ENCODE data around the gene C17orf100. TPM values are rescaled to one million over a fixed set of nuclear protein-coding genes. Genes with fewer than 3 reads are reported as not detected.
"Not testable (repeated sequence)": the region's sequence is repeated elsewhere in the genome, so short reads cannot be mapped to it uniquely, and the experiment has no call there.

C17orf100 gene
- total RNA-seq, 2 donors from 2014 or later = 1.1 to 3.0 TPM

GRCh38 chr17:6684881-6685767 is 33.6 kb downstream of the C17orf100 start:
- H3K4me1 Mint-ChIP-seq = no peaks in the 10 kb centered on the region
- no peak overlapping the region for H3K27ac Mint-ChIP-seq
- no peak for ATAC-seq (replicated peaks)
- no peak overlapping the region for H3K4me3 Mint-ChIP-seq
- no peaks in the 10 kb centered on the region for H3K9me3 Mint-ChIP-seq
- H3K36me3 Mint-ChIP-seq (ENCODE audit: low read depth) = no peaks in the 10 kb centered on the region
- H3K27me3 Mint-ChIP-seq = peaks cover 23% of the 10 kb centered on the region

GRCh38 chr17:6686026-6686425 is 34.5 kb downstream of the C17orf100 start:
- ATAC-seq (replicated peaks) = no peak
- no peak overlapping the region for H3K27ac Mint-ChIP-seq
- no peaks in the 10 kb centered on the region for H3K9me3 Mint-ChIP-seq
- H3K4me3 Mint-ChIP-seq = no peak overlapping the region
- no peaks in the 10 kb centered on the region for H3K36me3 Mint-ChIP-seq (ENCODE audit: low read depth)
- H3K4me1 Mint-ChIP-seq = no peaks in the 10 kb centered on the region
- peaks cover 25% of the 10 kb centered on the region for H3K27me3 Mint-ChIP-seq

- no peak overlapping the region for H3K27ac Mint-ChIP-seq
- no peaks in the 10 kb centered on the region for H3K4me1 Mint-ChIP-seq
- peaks cover 36% of the 10 kb centered on the region for H3K27me3 Mint-ChIP-seq
- H3K36me3 Mint-ChIP-seq (ENCODE audit: low read depth) = no peaks in the 10 kb centered on the region
- no peak for ATAC-seq (replicated peaks)
- no peak overlapping the region for H3K4me3 Mint-ChIP-seq
- H3K9me3 Mint-ChIP-seq = no peaks in the 10 kb centered on the region
Observed at GRCh38 chr17:6688944-6689343, 37.4 kb downstream of the C17orf100 start.

GRCh38 chr17:6690641-6691040 is 39.1 kb downstream of the C17orf100 start:
- Mint-ChIP-seq H3K4me3 (no peak overlapping the region), H3K27me3 (peaks cover 42% of the 10 kb centered on the region), H3K9me3 (no peaks in the 10 kb centered on the region), H3K4me1 (no peaks in the 10 kb centered on the region), H3K36me3 (ENCODE audit: low read depth) (no peaks in the 10 kb centered on the region), H3K27ac (no peak overlapping the region)
- no peak for ATAC-seq (replicated peaks)

GRCh38 chr17:6691546-6691945 is 40.0 kb downstream of the C17orf100 start:
- no peaks in the 10 kb centered on the region for H3K4me1 Mint-ChIP-seq
- H3K27me3 Mint-ChIP-seq = peaks cover 40% of the 10 kb centered on the region
- no peaks in the 10 kb centered on the region for H3K9me3 Mint-ChIP-seq
- H3K36me3 Mint-ChIP-seq (ENCODE audit: low read depth) = no peaks in the 10 kb centered on the region
- no peak for ATAC-seq (replicated peaks)
- no peak overlapping the region for H3K27ac Mint-ChIP-seq
- H3K4me3 Mint-ChIP-seq = no peak overlapping the region

- H3K36me3 Mint-ChIP-seq (ENCODE audit: low read depth); H3K4me3 Mint-ChIP-seq; H3K9me3 Mint-ChIP-seq; H3K27ac Mint-ChIP-seq; H3K4me1 Mint-ChIP-seq; ATAC-seq (replicated peaks): not testable (repeated sequence)
- H3K27me3 Mint-ChIP-seq = peaks cover 40% of the 10 kb centered on the region
Observed at GRCh38 chr17:6691958-6692357, 40.4 kb downstream of the C17orf100 start.

- no peak for ATAC-seq (replicated peaks)
- no peaks in the 10 kb centered on the region for H3K36me3 Mint-ChIP-seq (ENCODE audit: low read depth)
- H3K27me3 Mint-ChIP-seq = peaks cover 35% of the 10 kb centered on the region
- no peak overlapping the region for H3K4me3 Mint-ChIP-seq
- H3K4me1 Mint-ChIP-seq = no peaks in the 10 kb centered on the region
- H3K27ac Mint-ChIP-seq = no peak overlapping the region
- no peaks in the 10 kb centered on the region for H3K9me3 Mint-ChIP-seq
Observed at GRCh38 chr17:6695051-6695450, 43.5 kb downstream of the C17orf100 start.

GRCh38 chr17:6695565-6695964 is 44.0 kb downstream of the C17orf100 start:
- no peaks in the 10 kb centered on the region for H3K36me3 Mint-ChIP-seq (ENCODE audit: low read depth)
- H3K4me1 Mint-ChIP-seq = no peaks in the 10 kb centered on the region
- H3K9me3 Mint-ChIP-seq = no peaks in the 10 kb centered on the region
- no peak overlapping the region for H3K4me3 Mint-ChIP-seq
- H3K27me3 Mint-ChIP-seq = peaks cover 32% of the 10 kb centered on the region
- H3K27ac Mint-ChIP-seq = no peak overlapping the region
- ATAC-seq (replicated peaks) = no peak

GRCh38 chr17:6696906-6697305 is 45.3 kb downstream of the C17orf100 start:
- H3K9me3 Mint-ChIP-seq = no peaks in the 10 kb centered on the region
- no peak for ATAC-seq (replicated peaks)
- no peaks in the 10 kb centered on the region for H3K36me3 Mint-ChIP-seq (ENCODE audit: low read depth)
- no peak overlapping the region for H3K27ac Mint-ChIP-seq
- H3K27me3 Mint-ChIP-seq = peaks cover 22% of the 10 kb centered on the region
- H3K4me3 Mint-ChIP-seq = no peak overlapping the region
- H3K4me1 Mint-ChIP-seq = no peaks in the 10 kb centered on the region

GRCh38 chr17:6698004-6698403 is 46.4 kb downstream of the C17orf100 start:
- Mint-ChIP-seq H3K36me3 (ENCODE audit: low read depth) (no peaks in the 10 kb centered on the region), H3K4me1 (no peaks in the 10 kb centered on the region), H3K27me3 (peaks cover 13% of the 10 kb centered on the region), H3K27ac (no peak overlapping the region), H3K4me3 (no peak overlapping the region), H3K9me3 (no peaks in the 10 kb centered on the region)
- ATAC-seq (replicated peaks) = no peak

- no peak overlapping the region for H3K4me3 Mint-ChIP-seq
- no peak for ATAC-seq (replicated peaks)
- H3K9me3 Mint-ChIP-seq = no peaks in the 10 kb centered on the region
- H3K27ac Mint-ChIP-seq = no peak overlapping the region
- peaks cover 8% of the 10 kb centered on the region for H3K27me3 Mint-ChIP-seq
- no peaks in the 10 kb centered on the region for H3K4me1 Mint-ChIP-seq
- H3K36me3 Mint-ChIP-seq (ENCODE audit: low read depth) = no peaks in the 10 kb centered on the region
Observed at GRCh38 chr17:6699997-6700947, 48.7 kb downstream of the C17orf100 start.

- Mint-ChIP-seq H3K4me3 (no peak overlapping the region), H3K4me1 (no peaks in the 10 kb centered on the region), H3K27ac (no peak overlapping the region), H3K27me3 (peaks cover 8% of the 10 kb centered on the region), H3K9me3 (no peaks in the 10 kb centered on the region), H3K36me3 (ENCODE audit: low read depth) (no peaks in the 10 kb centered on the region)
- no peak for ATAC-seq (replicated peaks)
Observed at GRCh38 chr17:6700948-6701307, 49.4 kb downstream of the C17orf100 start.

- Mint-ChIP-seq H3K4me3 (no peak overlapping the region), H3K9me3 (no peaks in the 10 kb centered on the region), H3K27me3 (peaks cover 10% of the 10 kb centered on the region), H3K4me1 (no peaks in the 10 kb centered on the region), H3K36me3 (ENCODE audit: low read depth) (no peaks in the 10 kb centered on the region), H3K27ac (no peak overlapping the region)
- ATAC-seq (replicated peaks) = peak; percentile 69
Observed at GRCh38 chr17:6701719-6702118, 50.2 kb downstream of the C17orf100 start.

GRCh38 chr17:6702567-6703215 is 51.1 kb downstream of the C17orf100 start:
- Mint-ChIP-seq H3K27ac (no peak overlapping the region), H3K4me3 (no peak overlapping the region), H3K4me1 (no peaks in the 10 kb centered on the region), H3K36me3 (ENCODE audit: low read depth) (no peaks in the 10 kb centered on the region), H3K9me3 (no peaks in the 10 kb centered on the region), H3K27me3 (peaks cover 18% of the 10 kb centered on the region)
- no peak for ATAC-seq (replicated peaks)
